D721Med (cell line): Measurements from ENCODE around the gene AK2.
A peak's percentile ranks its signal among the peaks of the same experiment; 100 is the strongest.

Experiments
- DNase-seq: peaks from one replicate; pipeline ENCODE4 v3.0.0; 2011; ENCODE audit warnings: low spot score; ENCODE audit not compliant: insufficient read length
- FAIRE-seq: peaks from 2 replicates; lab custom pipeline; 2011; peaks lifted over from hg19 to GRCh38; lab: Jason Lieb, UNC
- CTCF ChIP-seq: IDR thresholded peaks from 2 replicates; pipeline ENCODE4 v1.5.1; 2012; ENCODE audit warnings: mild to moderate bottlenecking, control low read depth; ENCODE audit not compliant: insufficient read depth; ENCODE audit errors: missing control alignments

AK2 gene

GRCh38 chr1:32971156-32971555, 65.5 kb downstream of the AK2 start:
- FAIRE-seq (no peak), DNase-seq (no peak)
- TF ChIP-seq CTCF: no peak

GRCh38 chr1:32969566-32969965, 67.1 kb downstream of the AK2 start:
- DNase-seq (no peak), FAIRE-seq (no peak)
- no peak for TF ChIP-seq CTCF

- FAIRE-seq: no peak
- no peak for DNase-seq
- no peak for TF ChIP-seq CTCF
Measured at GRCh38 chr1:32967888-32968568, 68.7 kb downstream of the AK2 start.

- DNase-seq (no peak), FAIRE-seq (no peak)
- TF ChIP-seq CTCF: no peak
Measured at GRCh38 chr1:32966900-32967299, 69.8 kb downstream of the AK2 start.

- no peak for FAIRE-seq
- TF ChIP-seq CTCF: no peak
- DNase-seq: no peak
Measured at GRCh38 chr1:32965251-32965747, 71.4 kb downstream of the AK2 start.

GRCh38 chr1:32964461-32965250, 72.0 kb downstream of the AK2 start, which contains the start of gene RNF19B:
Gene RNF19B (minus strand): TSS chr1:32964809. CDS start chr1:32964685, 124 bp downstream.
- FAIRE-seq: no peak
- DNase-seq: peak; percentile 94
- no peak for TF ChIP-seq CTCF
